Raji (cell line): ENCODE measurements around the gene SLC7A9.

ENCODE experiments used
- POLR2A ChIP-seq: IDR thresholded peaks from 2 replicates; pipeline ENCODE4 v1.6.1; 2011; ENCODE audit warnings: low read depth, low read length, control low read depth; ENCODE audit not compliant: insufficient read depth

SLC7A9 gene

GRCh38 chr19:32890841-32891240 lies 21.3 kb upstream of the SLC7A9 start:
- no peak for TF ChIP-seq POLR2A

GRCh38 chr19:32890326-32890725 lies 20.8 kb upstream of the SLC7A9 start:
- TF ChIP-seq POLR2A = no peak

GRCh38 chr19:32889137-32889934 lies 19.8 kb upstream of the SLC7A9 start:
- no peak for TF ChIP-seq POLR2A

- no peak for TF ChIP-seq POLR2A
Observed at GRCh38 chr19:32887572-32888215, 18.1 kb upstream of the SLC7A9 start.

- no peak for TF ChIP-seq POLR2A
Observed at GRCh38 chr19:32886241-32886640, 16.7 kb upstream of the SLC7A9 start.

GRCh38 chr19:32881766-32882165 lies 12.2 kb upstream of the SLC7A9 start:
- TF ChIP-seq POLR2A = no peak

- TF ChIP-seq POLR2A = no peak
Observed at GRCh38 chr19:32880622-32881021, 11.1 kb upstream of the SLC7A9 start.

- TF ChIP-seq POLR2A = no peak
Observed at GRCh38 chr19:32879741-32880140, 10.2 kb upstream of the SLC7A9 start.

- no peak for TF ChIP-seq POLR2A
Observed at GRCh38 chr19:32878988-32879387, 9.4 kb upstream of the SLC7A9 start.

- TF ChIP-seq POLR2A = no peak
Observed at GRCh38 chr19:32877977-32878745, 8.6 kb upstream of the SLC7A9 start.

- no peak for TF ChIP-seq POLR2A
Observed at GRCh38 chr19:32877323-32877912, 7.9 kb upstream of the SLC7A9 start.

GRCh38 chr19:32876919-32877285 lies 7.3 kb upstream of the SLC7A9 start:
- no peak for TF ChIP-seq POLR2A

GRCh38 chr19:32876236-32876918 lies 6.8 kb upstream of the SLC7A9 start:
- no peak for TF ChIP-seq POLR2A

- TF ChIP-seq POLR2A = no peak
Observed at GRCh38 chr19:32875428-32875827, 5.9 kb upstream of the SLC7A9 start.

GRCh38 chr19:32874605-32875004 lies 5.0 kb upstream of the SLC7A9 start:
- no peak for TF ChIP-seq POLR2A
